ENCODE measurements around the gene G2E3.

- TF ChIP-seq CTCF (conservative IDR thresholded peaks at IDR 0.05; ENCODE audit: low read depth, low read length), result no peak
- TF ChIP-seq CEBPB (IDR thresholded peaks at IDR 0.05; ENCODE audit: low read depth, low read length), result no peak
- no peak for TF ChIP-seq RFX5 (IDR thresholded peaks at IDR 0.05; ENCODE audit: low read depth, low read length)
- TF ChIP-seq POLR2A (IDR thresholded peaks at IDR 0.05; ENCODE audit: low read depth, low read length), result no peak
- no peak for TF ChIP-seq CHD1 (IDR thresholded peaks at IDR 0.05; ENCODE audit: low read depth, low read length)
- no peak for TF ChIP-seq SMC3 (IDR thresholded peaks at IDR 0.05; ENCODE audit: low read depth, low read length)
- TF ChIP-seq MAZ (IDR thresholded peaks at IDR 0.05; ENCODE audit: borderline replicate concordance, low read depth, low read length), result no peak
- TF ChIP-seq USF2 (IDR thresholded peaks at IDR 0.05; ENCODE audit: low read depth, low read length), result no peak
- TF ChIP-seq RAD21 (IDR thresholded peaks at IDR 0.05; ENCODE audit: low read length), result no peak
- TF ChIP-seq ELK1 (IDR thresholded peaks at IDR 0.05; ENCODE audit: borderline replicate concordance, low read depth, low read length), result no peak
- TF ChIP-seq BHLHE40 (IDR thresholded peaks at IDR 0.05; ENCODE audit: low read depth, low read length), result no peak
- no peak for TF ChIP-seq MAFK (IDR thresholded peaks at IDR 0.05; ENCODE audit: low read depth, low read length)
- TF ChIP-seq FOS (IDR thresholded peaks at IDR 0.05; ENCODE audit: low read depth, low read length), result no peak
Observed at GRCh38 chr14:30625533-30625932, 66.6 kb downstream of the G2E3 start.

Data from IMR-90 (cell line).